GM19035 (cell line): Measurements from ENCODE around the gene NYAP2.

Source experiments
- ATAC-seq: cut with Tn5 transposase; IDR thresholded peaks from one replicate; pipeline ENCODE4 v1.9.1; 2021; ENCODE audit not compliant: unreplicated experiment

NYAP2 gene

DNA sequence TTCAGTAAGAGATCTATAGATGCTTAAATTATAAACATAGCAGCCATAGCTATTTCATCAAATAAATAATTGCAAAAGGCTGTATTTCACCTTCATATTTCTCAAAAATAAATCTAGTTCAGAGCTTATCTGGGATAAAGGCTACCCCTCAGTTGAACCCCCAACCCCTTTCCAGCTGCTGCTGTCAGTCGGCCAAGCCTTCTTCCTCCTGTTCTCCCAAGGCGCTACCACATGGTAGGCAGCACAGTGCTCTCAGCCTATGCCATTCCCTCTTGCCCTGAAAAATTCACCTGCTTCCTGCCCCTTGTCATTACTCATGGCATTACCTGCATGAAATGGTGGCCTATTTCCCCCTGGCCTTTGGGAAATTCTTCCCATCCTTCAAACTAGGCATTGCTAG is 136.5 kb downstream of the NYAP2 start:
- ATAC-seq, result no peak

- ATAC-seq, result no peak
Observed at GRCh38 chr2:225543626-225544025, 144.1 kb downstream of the NYAP2 start.

DNA sequence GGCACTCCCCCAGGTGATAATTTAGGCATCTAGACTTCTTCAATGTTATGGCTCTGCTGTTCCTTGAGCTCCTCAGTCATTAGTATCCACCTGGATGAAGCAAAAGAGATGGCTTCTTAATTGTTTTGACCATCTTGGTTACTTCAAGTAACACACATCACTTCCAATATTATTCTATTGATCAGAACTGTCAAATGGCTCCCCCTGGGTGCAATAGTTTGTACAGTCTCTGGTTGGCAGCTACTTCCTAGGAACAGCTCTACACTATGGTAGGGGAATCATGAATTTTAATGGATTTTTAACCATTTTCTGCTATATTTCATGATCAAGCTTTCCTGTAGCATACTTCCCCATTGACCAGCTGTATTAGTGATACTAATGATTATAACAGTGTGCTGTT is 157.0 kb downstream of the NYAP2 start:
- no peak for ATAC-seq

- ATAC-seq, result no peak
Observed at GRCh38 chr2:225558399-225559071, 159.0 kb downstream of the NYAP2 start.

DNA sequence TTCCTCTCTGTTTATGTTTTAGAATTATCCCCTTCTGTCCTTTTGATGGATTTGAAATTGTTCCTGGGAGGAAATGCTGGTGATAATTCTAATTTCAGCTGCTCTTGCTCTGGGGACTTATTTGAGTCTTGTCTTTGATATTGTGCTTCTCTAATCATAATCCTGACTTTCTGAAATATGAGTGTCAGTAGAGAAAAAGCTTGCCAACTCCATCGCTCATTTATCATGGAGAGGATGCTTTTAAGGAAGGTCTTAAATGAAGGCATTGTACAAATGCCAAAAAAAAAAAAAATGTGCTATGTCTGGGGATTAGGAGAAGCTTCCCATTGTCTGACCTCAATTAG is 159.5 kb downstream of the NYAP2 start:
- no peak for ATAC-seq

GRCh38 chr2:225566798-225567197 is 167.3 kb downstream of the NYAP2 start:
- no peak for ATAC-seq

GRCh38 chr2:225569995-225570394 is 170.5 kb downstream of the NYAP2 start:
- ATAC-seq, result no peak

DNA sequence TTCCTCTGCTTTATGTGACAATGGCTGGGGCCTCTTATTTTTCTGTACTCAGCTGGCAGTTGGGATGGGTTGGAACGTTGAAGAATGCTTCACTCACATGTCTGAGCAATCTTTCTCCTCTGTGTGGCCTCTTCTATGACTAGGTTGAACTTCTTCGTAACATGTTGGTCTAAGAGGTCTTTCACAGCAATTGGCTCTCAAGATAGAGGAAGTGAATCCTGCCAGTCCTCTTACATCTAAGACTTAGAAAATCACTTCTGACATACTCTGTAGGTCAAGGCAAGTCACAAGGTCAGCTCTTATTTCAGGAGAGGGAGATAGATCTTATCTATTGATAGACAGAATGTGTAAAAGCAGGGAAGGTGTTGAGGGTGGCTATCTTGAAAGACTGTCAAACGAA is 174.1 kb downstream of the NYAP2 start:
- ATAC-seq, result no peak

DNA sequence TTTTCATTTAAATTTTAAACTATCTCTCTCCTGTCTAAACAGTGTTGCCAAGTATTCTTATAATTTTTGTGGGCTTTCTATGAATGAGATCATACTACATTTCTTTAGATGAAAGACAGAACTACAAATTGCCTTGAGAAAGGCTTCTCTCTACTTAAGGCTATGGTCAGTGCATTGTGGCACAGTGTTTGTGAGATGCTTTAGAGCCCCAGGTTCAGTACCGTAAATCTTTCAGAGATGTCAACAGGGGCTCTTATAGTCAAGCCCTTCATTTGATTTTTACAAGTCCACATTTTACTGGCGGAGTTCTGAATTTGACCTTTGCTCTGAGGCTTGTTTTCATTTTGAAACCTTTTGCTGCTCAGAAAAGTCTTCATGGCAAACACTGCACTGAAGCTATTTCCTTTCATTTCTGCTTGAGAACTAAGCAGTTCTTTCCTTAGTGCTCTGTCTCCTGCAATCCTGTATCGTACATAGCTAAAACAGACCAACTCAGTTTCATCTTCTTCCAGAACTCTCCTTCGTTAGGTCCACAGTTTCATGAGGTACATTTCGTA is 175.2 kb downstream of the NYAP2 start:
- no peak for ATAC-seq

DNA sequence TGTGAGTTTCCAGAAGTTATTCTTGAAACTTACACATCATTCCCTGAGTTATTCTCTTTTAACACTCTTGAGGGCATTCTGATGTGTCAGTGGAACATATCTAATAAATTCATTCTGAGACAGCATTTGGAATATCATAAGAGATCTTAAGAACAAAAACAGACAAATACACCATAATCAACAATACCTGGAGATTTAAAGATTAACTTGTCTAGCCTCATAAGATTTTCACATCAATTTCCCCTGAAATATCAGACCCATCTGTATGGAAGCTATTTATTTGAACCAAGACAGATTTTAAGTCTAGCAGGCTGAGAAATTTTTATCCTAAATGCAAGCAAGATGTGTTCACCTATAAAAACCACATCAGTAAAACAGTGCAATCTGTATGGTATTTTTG is 181.6 kb downstream of the NYAP2 start:
- no peak for ATAC-seq

DNA sequence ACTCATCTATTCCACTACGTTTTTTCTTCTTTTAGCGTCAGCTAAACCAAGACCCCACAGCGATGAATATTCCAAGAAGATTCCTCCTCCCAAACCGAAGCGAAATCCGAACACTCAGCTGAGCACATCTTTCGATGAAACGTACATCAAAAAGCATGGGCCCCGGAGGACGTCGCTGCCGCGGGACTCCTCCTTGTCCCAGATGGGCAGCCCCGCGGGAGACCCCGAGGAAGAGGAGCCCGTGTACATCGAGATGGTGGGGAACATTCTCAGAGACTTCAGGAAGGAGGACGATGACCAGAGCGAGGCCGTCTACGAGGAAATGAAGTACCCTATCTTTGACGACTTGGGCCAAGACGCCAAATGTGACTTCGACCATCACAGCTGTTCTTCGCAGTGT is 182.4 kb downstream of the NYAP2 start:
- ATAC-seq, result no peak

- ATAC-seq, result no peak
Observed at GRCh38 chr2:225582355-225583116, 183.0 kb downstream of the NYAP2 start.

DNA sequence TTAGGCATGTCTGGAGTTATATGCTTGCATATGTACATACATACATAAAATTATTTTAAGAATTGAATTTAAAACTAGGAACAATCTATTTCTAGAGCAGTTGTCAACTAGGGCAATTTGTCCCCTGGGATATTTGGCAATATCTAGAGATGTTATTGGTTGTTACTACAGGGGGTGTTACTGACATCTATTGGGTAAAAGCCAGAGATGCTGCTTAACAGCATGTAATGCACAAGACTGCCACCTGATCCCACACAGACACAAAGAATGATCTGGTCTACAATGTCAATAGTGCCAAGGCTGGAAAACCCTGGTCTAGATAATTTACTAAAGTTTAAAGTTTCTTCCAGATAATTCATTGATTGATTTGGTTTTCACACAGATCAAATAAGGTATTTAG is 185.3 kb downstream of the NYAP2 start:
- ATAC-seq, result no peak

DNA sequence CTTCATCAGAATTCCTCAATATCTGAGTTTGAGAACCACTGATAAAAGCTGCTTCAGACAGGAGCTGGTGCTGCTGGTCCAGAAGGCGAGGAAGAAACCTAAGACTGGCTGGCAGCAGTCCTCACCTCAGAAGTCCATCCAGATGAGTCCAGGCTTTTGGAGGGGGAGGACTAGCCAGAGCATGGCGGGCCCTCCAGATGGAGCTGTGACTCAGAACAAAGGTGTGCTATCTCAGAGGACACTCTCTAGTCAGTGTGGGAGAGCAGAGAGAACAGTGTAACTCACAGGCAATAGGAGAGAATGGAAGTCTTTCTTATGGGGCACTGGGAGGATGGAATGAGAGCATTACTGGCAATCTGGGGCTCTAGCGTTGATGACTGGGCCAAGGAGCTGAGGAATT is 191.4 kb downstream of the NYAP2 start:
- ATAC-seq, result no peak

DNA sequence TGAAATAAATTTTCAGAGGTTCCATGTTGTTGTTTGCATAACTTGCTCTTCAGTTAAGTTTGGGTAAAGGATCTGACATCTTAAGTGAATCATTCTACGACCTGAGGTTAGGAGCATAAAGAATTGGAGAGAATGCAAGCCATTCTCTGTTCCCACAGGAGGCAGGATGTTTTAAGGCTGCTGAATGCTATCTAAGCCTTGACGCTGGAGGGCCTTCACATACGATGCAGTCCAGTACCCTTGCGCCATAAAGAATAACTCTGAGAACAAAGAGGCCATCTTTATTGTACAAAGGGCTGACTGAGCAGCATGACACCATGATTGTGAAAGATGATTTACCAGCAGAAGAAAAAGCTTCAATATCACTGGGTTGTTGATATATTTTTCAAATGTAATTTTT is 198.4 kb downstream of the NYAP2 start:
- ATAC-seq, result no peak

DNA sequence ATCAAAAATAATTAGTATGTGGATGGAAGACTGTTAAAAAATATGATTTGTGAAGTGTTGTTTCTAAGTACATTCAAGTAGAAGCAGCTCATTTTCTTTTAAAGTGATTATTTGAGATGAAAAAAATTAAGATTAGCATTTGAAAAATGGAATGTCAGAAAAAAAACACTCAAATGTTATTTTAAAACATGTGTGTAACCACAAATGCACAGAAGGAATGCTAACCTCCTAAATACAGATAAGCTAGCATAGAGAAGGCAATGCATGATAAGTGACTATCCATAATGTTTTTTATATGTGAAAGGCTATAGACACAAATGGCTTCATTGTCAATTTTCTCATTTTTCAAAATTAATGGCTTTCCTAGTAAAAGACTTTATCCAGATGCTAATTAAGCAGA is 198.9 kb downstream of the NYAP2 start:
- ATAC-seq, result no peak

- no peak for ATAC-seq
Observed at GRCh38 chr2:225598897-225599296, 199.4 kb downstream of the NYAP2 start.

DNA sequence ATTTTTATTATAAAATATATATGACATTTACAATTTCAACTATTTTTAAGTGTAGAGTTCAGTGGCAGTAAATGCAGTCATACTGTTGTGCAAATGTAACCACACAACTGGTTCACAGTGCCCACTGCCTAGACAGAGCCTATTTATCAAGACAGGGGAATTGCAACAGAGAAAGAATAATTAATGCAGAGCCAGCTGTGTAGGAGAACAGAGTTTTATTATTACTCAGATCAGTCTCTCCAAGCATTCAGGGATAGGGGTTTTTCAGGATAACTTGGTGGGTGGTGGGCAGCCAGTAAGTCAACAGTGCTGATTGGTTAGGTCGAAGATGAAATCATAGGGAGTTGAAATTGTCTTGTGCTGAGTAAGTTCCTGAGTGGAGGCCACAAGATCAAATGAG is 200.3 kb downstream of the NYAP2 start:
- no peak for ATAC-seq

DNA sequence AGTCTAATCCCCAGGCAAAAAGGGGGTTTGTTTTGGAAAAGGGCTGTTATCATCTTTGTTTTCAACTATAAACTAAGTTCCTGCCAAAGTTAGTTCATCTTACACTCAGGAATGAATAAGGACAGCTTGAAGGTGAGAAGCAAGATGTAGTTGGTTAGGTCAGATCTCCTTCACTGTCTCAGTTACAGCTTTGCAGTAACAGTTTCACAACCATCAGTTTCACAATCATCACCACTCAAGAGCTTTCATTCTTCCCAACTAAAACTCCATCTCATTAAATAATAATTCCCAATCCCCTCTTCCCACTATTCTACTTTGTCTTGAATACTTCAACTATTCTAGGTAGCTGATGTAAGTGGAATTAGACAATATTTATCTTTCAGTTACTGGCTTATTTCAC is 200.9 kb downstream of the NYAP2 start:
- ATAC-seq, result no peak

GRCh38 chr2:225600865-225601264 is 201.4 kb downstream of the NYAP2 start:
- ATAC-seq, result no peak

DNA sequence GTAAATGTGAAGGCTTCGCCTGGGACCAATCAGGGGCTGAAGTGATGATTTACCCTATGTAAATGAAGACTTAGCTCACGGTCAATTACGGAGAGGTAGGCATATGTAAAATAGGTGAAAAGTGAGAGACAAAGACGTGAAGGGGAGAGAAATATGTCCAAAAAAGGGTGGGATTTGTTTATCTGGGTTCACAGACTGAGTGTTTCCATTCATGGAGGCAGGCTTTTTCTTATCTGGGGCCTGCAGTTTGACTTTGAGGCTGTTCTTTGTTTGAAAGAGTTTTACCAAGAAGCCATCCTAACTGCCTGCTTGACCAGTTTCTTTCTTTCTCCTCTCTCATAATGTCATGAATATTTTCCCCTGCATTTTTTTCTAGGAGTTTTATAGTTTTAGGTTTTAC is 202.7 kb downstream of the NYAP2 start:
- ATAC-seq, result no peak

- no peak for ATAC-seq
Observed at GRCh38 chr2:225608136-225608535, 208.6 kb downstream of the NYAP2 start.

DNA sequence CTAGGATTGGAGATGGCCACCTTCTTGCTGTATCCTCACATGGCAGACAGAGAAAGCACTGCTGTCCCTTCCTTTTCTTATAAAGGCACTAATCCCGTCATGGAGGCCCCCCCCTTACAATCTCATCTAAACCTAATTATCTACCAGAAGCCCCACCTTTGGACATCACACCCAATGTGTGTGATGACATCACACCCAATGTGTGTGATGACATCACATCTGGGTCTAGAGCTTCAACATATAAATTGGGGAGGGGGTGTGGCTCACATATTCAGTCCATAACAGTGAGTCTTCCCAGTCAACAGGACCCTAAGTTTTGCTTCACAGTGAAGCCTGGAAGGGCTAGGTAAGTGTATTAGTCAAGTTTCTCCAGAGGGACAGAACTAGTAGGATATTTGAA is 213.1 kb downstream of the NYAP2 start:
- no peak for ATAC-seq
